VCaP (cell line): Measurements from ENCODE around the gene GRIN2A.
"Not testable (repeated sequence)": the region's sequence is repeated elsewhere in the genome, so short reads cannot be mapped to it uniquely, and the experiment has no call there.

Experiments
- H3K27ac ChIP-seq: fragments of 450-650 bp; 2 replicates; pipeline ENCODE4 v1.5.1; 2017
- CTCF ChIP-seq: fragments of 450-650 bp; conservative IDR thresholded peaks from 2 replicates; pipeline ENCODE4 v1.5.1; 2017; ENCODE audit warnings: mild to moderate bottlenecking, moderate library complexity

The GRIN2A gene

DNA sequence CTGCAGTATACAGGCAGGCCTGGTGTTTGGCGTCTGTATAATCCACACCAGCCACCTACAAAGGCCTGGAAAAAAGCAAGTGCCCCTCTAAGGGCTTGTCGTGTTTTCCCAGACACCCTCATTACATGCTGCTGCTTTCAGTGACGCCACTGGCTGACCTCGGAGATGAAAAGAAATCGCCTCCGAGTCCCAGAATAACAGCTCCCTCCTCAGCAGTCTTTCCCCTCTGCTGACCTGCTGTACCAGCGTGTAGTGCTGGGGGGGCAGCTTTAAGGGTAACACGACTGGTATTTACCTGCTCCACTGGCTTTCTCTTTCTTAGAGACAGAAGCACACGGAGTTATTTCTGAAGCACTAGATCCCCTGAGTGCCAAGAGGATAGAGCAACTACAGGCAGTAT is 296.8 kb downstream of the GRIN2A start:
- no peak for TF ChIP-seq CTCF
- no peak overlapping the region for H3K27ac ChIP-seq

DNA sequence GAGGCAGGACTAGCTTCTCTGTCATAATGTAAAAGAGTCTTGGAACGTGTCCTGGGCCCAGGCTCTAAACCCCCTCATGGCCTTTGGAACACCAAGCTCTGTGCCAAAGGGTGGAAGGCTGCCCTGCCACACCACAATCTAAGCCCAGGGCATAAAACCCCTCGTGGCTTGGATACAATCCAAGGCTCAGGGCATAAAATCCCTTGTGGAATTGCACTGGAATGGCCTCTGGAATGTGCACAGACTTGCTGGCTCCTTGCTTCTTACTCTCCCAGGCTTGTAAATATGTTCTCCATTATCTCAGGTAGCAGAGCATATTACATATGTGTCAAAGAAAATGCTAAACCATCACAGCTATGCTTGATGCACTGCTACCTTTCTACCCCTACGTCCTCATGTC is 306.2 kb downstream of the GRIN2A start:
- not testable (repeated sequence) for H3K27ac ChIP-seq

- no peak overlapping the region for H3K27ac ChIP-seq
- no peak for TF ChIP-seq CTCF
These were observed 308.0 kb downstream of the GRIN2A start for GRCh38 chr16:9874219-9874618.

DNA sequence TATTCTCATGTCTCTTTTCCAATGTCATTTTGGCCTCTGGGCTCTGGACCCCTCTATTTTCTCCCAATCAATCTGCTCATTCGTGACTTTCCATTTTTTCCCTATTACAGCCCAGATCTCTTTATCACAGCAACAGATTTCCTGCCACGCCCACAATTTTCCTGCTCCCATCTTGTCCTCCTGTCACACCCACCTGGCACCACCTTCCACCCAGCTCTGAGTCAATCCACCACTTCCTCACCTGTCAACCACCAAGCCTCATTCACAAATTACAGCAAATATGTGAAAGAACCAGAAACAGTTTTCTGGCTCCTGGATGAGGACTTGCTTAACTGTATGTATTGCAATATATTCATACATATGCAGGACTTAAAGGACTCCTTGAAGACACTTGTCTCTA is 311.3 kb downstream of the GRIN2A start:
- no peak for TF ChIP-seq CTCF
- H3K27ac ChIP-seq: no peak overlapping the region

DNA sequence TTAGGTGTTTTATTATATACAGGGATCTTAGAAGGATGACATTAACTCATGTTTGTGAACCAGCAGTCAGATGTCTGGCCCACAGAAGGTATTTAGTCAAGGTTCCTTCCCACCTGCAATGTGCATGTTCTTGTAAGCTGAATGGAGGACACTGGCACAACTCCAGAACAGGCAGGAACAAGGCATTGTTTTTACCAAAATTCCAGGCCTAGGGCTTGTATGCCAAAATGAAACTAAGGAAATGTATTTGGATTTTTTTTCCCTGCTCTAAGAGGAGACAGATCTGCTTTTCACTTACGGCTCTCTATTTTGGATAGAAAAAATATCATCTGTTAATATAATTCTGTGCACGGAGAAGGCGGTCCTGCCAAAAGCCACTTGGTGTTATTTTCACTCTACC is 312.5 kb downstream of the GRIN2A start:
- no peak for TF ChIP-seq CTCF
- no peak overlapping the region for H3K27ac ChIP-seq

- TF ChIP-seq CTCF: no peak
- H3K27ac ChIP-seq: no peak overlapping the region
These were observed 313.6 kb downstream of the GRIN2A start for GRCh38 chr16:9868606-9869149.

DNA sequence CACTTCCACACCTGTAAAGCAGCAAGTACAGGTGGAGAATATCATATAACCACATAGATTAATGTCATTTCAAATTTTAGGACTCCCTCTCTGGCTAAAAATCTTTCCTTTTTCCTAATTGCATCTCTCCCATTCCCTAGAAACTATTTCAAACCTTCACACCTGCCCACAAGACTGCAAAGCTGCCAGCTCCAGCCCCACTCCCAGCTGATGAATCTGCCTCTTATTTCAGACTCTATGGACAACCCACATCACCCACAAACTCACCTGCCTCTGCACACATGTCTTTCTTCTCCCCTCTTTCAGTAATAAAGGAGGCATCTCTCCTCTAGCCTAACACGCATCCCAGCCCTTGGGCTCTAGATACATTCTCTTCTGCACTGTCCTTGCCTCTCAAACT is 315.1 kb downstream of the GRIN2A start:
- no peak overlapping the region for H3K27ac ChIP-seq
- TF ChIP-seq CTCF: no peak

DNA sequence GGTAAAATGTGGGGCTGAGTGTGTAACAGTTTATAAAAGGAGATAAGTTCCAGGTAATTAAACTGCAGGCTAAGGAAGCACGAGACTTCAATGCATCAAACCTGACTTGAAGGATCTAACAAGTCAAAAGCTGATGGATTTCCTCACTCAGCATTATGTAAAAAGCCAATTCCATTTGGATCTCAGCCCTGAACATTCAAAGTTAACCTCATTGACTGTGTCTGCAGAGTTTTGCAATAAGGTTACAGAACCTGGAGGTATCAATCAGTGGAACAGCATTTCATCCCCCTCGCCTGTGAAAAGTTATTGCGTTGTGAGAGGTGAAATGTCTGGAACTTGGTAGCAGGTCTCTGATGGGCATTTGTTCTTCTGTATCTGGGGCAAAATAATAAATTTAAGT is 317.8 kb downstream of the GRIN2A start:
- no peak overlapping the region for H3K27ac ChIP-seq
- no peak for TF ChIP-seq CTCF
